Activated T-helper 1 cell treated with anti-CD3 and anti-CD28 coated beads, Interleukin-12 subunit alpha, Interleukin-12 subunit beta, Interleukin-2, Interleukin-4 antibody, amounts not matched to agents 30 ng/mL and 10 ng/mL and 1 ng/mL, durations not matched to agents 14 hours and 24 hours and 36 hours (primary cell): ENCODE measurements around the gene OR5K1. TPM values are rescaled to one million over a fixed set of nuclear protein-coding genes. Genes with fewer than 3 reads are reported as not detected.

Experiments used
- DNase-seq: peaks from one replicate; pipeline ENCODE4 v3.0.0; 2021; ENCODE audit warnings: low spot score
- H3K27ac Mint-ChIP-seq: one replicate; pipeline ENCODE4 v1.8.0; 2021; ENCODE audit warnings: mild to moderate bottlenecking, mixed read lengths
- H3K27me3 Mint-ChIP-seq: one replicate; pipeline ENCODE4 v1.8.0; 2022; ENCODE audit warnings: mild to moderate bottlenecking, moderate library complexity, mixed read lengths; ENCODE audit not compliant: insufficient read depth
- H3K36me3 Mint-ChIP-seq: one replicate; pipeline ENCODE4 v1.8.0; 2021; ENCODE audit warnings: low read depth, mixed read lengths
- H3K4me1 Mint-ChIP-seq: one replicate; pipeline ENCODE4 v1.8.0; 2021; ENCODE audit warnings: low read depth, mixed read lengths
- H3K4me3 Mint-ChIP-seq: one replicate; pipeline ENCODE4 v1.8.0; 2021; ENCODE audit warnings: mild to moderate bottlenecking, moderate library complexity, mixed read lengths
- H3K9me3 Mint-ChIP-seq: one replicate; pipeline ENCODE4 v1.8.0; 2021; ENCODE audit warnings: mixed read lengths
- intact Hi-C: fragments of 100-400 bp; cut with micrococcal nuclease; formaldehyde crosslinking; loops from one replicate; pipeline ENCODE4 v1.15.1; 2024
- total RNA-seq: library from RNA; stranded (reverse); gene quantifications from 2 replicates; pipeline ENCODE4 v1.2.3, GENCODE V29; 2022

Gene OR5K1
- total RNA-seq, 1 donor from 2014 or later, result not detected

DNA sequence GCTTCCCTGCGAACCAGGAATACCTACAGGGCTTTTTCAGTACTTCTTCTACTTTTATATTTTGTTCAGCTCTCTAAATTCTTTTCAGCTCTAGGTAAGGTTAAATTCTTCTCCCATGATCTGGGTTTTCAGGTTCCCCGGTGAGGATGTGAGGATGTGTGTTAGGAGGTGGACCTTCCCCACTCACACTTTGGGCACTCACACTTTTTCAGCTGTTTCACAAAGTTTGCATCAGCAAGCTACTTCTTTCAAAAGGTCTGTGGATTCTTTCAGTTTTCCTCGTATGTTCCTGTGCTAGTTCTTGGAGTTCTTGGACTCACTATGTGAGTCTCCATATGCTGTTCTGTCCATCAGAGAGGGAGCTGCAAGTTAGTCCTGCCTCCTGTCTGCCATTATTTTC is 20.6 kb downstream of the OR5K1 start:
- no peak overlapping the region for H3K27ac Mint-ChIP-seq
- H3K4me3 Mint-ChIP-seq, result no peak overlapping the region
- intact Hi-C loops, result no loop called here
- peaks cover 7% of the 10 kb centered on the region for H3K36me3 Mint-ChIP-seq
- peaks cover 44% of the 10 kb centered on the region for H3K9me3 Mint-ChIP-seq
- peaks cover 6% of the 10 kb centered on the region for H3K4me1 Mint-ChIP-seq
- DNase-seq, result no peak
- H3K27me3 Mint-ChIP-seq, result peaks cover 8% of the 10 kb centered on the region

DNA sequence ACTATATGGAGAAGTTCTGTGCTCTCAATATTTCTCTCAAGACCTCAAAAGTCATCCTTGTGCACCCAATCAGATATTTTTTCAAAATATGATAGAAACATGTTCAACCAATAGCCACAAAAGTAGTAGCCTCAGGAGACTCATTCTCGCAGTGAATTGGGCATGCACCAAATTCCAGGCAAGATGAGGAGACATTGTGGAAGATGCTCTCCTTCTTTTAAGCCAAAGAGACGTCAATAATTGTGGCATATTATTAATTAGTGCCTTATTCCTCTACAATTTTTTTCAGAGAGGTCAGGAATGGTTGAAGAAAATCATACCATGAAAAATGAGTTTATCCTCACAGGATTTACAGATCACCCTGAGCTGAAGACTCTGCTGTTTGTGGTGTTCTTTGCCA is 34.4 kb downstream of the OR5K1 start, which contains the start of gene OR5K2:
Gene OR5K2 (plus strand): TSS at position 301 of the 400 bp plus-strand sequence. CDS start 0 bp downstream, at position 301.
- DNase-seq, result no peak
- H3K27me3 Mint-ChIP-seq, result peaks cover 21% of the 10 kb centered on the region
- intact Hi-C loops, result no loop called here
- no peaks in the 10 kb centered on the region for H3K4me1 Mint-ChIP-seq
- peaks cover 4% of the 10 kb centered on the region for H3K9me3 Mint-ChIP-seq
- peaks cover 4% of the 10 kb centered on the region for H3K36me3 Mint-ChIP-seq
- no peak within 1 kb of the TSS for H3K4me3 Mint-ChIP-seq
- no peak within 1 kb of the TSS for H3K27ac Mint-ChIP-seq

- H3K4me3 Mint-ChIP-seq, result no peak overlapping the region
- peaks cover 4% of the 10 kb centered on the region for H3K9me3 Mint-ChIP-seq
- no peaks in the 10 kb centered on the region for H3K4me1 Mint-ChIP-seq
- intact Hi-C loops, result no loop called here
- H3K36me3 Mint-ChIP-seq, result peaks cover 13% of the 10 kb centered on the region
- DNase-seq, result no peak
- H3K27me3 Mint-ChIP-seq, result peaks cover 1% of the 10 kb centered on the region
- H3K27ac Mint-ChIP-seq, result no peak overlapping the region
These were observed 37.0 kb downstream of the OR5K1 start for GRCh38 chr3:98500019-98500418.

DNA sequence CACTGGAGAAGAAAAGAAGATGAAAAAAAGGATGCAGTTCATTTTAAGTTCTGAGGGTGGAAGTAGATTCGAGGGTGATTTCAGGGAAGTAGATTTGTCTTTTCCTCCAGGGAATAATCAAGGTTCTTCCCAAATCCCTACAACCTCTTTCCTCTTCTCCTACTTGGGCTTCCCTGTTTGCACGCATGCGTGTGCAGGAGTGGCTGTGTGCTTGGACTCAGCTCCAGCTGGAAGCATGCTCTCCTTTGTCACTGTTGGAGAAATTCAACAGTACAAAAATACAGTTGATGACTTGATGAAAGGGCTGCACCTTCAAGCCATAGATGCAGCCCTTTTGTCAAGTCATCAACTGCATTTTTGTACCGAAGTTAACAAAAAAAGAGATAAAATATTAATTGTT is 38.3 kb downstream of the OR5K1 start:
- no peaks in the 10 kb centered on the region for H3K27me3 Mint-ChIP-seq
- no peaks in the 10 kb centered on the region for H3K4me1 Mint-ChIP-seq
- H3K36me3 Mint-ChIP-seq, result peaks cover 16% of the 10 kb centered on the region
- peaks cover 4% of the 10 kb centered on the region for H3K9me3 Mint-ChIP-seq
- no peak overlapping the region for H3K27ac Mint-ChIP-seq
- DNase-seq, result no peak
- no peak overlapping the region for H3K4me3 Mint-ChIP-seq
- intact Hi-C loops, result no loop called here

- no peak for DNase-seq
- Mint-ChIP-seq H3K27ac (no peak overlapping the region), H3K4me3 (no peak overlapping the region), H3K27me3 (no peaks in the 10 kb centered on the region), H3K36me3 (peaks cover 22% of the 10 kb centered on the region), H3K9me3 (peaks cover 4% of the 10 kb centered on the region), H3K4me1 (no peaks in the 10 kb centered on the region)
- intact Hi-C loops, result no loop called here
These were observed 39.0 kb downstream of the OR5K1 start for GRCh38 chr3:98501863-98502576.

GRCh38 chr3:98504539-98504938 is 41.5 kb downstream of the OR5K1 start:
- H3K27ac Mint-ChIP-seq, result no peak overlapping the region
- no peaks in the 10 kb centered on the region for H3K27me3 Mint-ChIP-seq
- H3K9me3 Mint-ChIP-seq, result peaks cover 4% of the 10 kb centered on the region
- peaks cover 37% of the 10 kb centered on the region for H3K36me3 Mint-ChIP-seq
- no peak overlapping the region for H3K4me3 Mint-ChIP-seq
- DNase-seq, result no peak
- H3K4me1 Mint-ChIP-seq, result peaks cover 14% of the 10 kb centered on the region
- intact Hi-C loops, result no loop called here

DNA sequence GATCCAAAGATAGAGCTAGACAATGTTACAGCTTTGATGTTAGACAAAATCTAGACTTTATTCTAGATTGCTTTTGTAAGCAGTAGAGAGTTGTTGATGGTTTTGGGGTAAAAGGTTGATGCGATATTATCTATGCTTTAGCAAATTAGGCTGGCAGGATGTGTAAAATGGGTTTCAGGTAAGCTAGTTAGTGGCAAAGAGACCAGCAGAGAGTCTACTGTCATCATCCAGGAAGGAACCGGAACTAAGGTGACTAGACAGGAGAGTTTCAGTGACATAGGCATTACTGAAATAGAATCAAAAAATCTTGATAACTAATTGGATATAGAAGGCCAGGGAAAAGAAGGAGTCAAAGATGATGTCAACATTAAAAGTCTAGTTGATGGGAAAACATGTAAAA is 45.6 kb downstream of the OR5K1 start:
- intact Hi-C loops, result no loop called here
- no peak overlapping the region for H3K27ac Mint-ChIP-seq

DNA sequence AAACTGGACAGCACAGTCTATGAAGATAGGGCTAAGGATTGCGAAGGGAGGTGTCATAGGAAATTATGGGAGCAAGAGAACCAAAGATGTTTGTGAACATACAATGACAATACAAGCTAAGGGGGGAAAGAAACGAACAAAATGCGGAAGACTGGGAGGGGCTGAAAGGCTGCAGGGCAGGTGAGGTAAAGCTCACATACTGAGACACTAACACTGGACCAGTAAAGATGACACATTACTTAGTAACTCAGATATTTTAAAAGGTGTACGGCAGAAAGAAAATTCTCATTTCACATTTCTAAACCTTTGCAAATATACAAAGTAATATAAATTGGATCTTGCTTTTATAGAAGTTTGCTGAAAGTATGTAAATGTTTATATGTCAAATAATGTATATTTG is 49.6 kb downstream of the OR5K1 start:
- Mint-ChIP-seq H3K27ac (no peak overlapping the region), H3K36me3 (peaks cover 74% of the 10 kb centered on the region)

More for the DNA sequence above, 45.6 kb downstream of the OR5K1 start:
- DNase-seq, result no peak
- Mint-ChIP-seq H3K27me3 (no peaks in the 10 kb centered on the region), H3K4me1 (peaks cover 31% of the 10 kb centered on the region), H3K4me3 (no peak overlapping the region), H3K9me3 (no peaks in the 10 kb centered on the region), H3K36me3 (peaks cover 60% of the 10 kb centered on the region)

DNA sequence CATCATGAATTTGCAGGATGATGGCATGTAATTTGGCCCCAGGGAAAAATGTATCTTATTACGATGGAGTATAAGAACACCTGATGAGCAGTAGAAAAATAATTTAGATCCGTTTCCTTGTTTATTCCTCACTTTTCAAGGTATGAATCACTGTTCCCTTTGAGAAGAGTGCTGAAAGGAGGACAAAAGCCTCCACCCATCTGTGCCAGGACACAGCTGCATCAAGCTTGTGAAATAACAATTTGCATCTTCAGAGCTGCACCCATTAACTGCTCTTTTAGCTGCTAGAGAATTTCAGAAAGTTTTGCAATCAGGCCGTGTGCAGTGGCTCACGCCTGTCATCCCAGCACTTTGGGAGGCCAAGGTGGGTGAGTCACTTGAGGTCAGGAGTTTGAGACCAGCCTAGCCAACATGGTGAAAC is 50.1 kb downstream of the OR5K1 start:
- H3K36me3 Mint-ChIP-seq, result peaks cover 75% of the 10 kb centered on the region

More for the DNA sequence above, 49.6 kb downstream of the OR5K1 start:
- intact Hi-C loops, result no loop called here
- Mint-ChIP-seq H3K4me3 (no peak overlapping the region), H3K27me3 (no peaks in the 10 kb centered on the region), H3K4me1 (peaks cover 65% of the 10 kb centered on the region), H3K9me3 (no peaks in the 10 kb centered on the region)
- no peak for DNase-seq

DNA sequence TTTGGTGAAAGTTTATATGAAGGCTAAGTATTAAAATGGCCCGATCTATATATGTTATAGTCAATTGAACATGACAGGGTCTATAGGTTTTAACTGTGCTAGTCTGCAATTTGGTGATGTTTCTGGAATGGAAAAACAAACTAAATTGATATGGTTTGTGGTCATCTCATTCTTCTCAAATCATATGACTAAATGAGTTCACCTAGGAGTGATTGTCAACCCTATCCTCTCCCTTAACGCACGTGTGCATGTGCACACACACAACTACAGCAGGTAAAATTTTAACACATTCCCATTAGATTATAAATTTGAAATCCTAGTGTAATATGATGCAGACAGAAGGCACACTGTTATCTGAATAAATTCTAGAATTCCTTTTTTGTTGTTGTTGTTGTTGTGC is 50.7 kb downstream of the OR5K1 start:
- DNase-seq, result no peak
- Mint-ChIP-seq H3K27me3 (no peaks in the 10 kb centered on the region), H3K36me3 (peaks cover 75% of the 10 kb centered on the region), H3K9me3 (no peaks in the 10 kb centered on the region), H3K4me1 (peaks cover 68% of the 10 kb centered on the region), H3K4me3 (no peak overlapping the region), H3K27ac (peak overlapping the region; percentile 26)
- intact Hi-C loops, result loop anchor here (1.0 kb wide), 1 partner anchor 9 kb away; the partner anchor contains the start of gene CLDND1

More for the DNA sequence above, 50.1 kb downstream of the OR5K1 start:
- intact Hi-C loops, result loop anchor here (1.0 kb wide), 1 partner anchor 9 kb away; the partner anchor contains the start of gene CLDND1
- Mint-ChIP-seq H3K4me1 (peaks cover 68% of the 10 kb centered on the region), H3K27ac (no peak overlapping the region), H3K9me3 (no peaks in the 10 kb centered on the region), H3K4me3 (no peak overlapping the region), H3K27me3 (no peaks in the 10 kb centered on the region)
- no peak for DNase-seq

DNA sequence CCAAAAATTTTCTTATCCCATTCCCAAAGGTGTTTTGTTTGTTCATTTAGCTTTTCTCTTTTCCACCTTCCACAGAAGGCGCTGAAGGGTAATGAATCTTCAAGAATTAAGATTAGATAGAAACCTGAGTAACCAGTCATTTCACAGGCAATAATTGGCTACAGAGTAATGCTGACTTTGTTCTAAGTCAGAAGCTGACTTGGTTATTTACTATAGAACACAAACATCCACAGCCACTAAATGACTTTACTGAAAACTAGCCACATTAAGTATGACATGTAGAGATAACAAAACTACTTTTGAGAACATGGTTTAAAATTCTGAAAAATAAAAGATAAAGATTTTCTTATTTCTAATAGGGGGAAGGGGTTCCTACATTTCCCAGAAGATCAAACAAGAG is 51.9 kb downstream of the OR5K1 start:
- DNase-seq, result no peak
- Mint-ChIP-seq H3K4me3 (no peak overlapping the region), H3K27ac (peak overlapping the region; percentile 59), H3K36me3 (peaks cover 78% of the 10 kb centered on the region), H3K27me3 (no peaks in the 10 kb centered on the region), H3K4me1 (peaks cover 71% of the 10 kb centered on the region), H3K9me3 (no peaks in the 10 kb centered on the region)
- intact Hi-C loops, result no loop called here

GRCh38 chr3:98518816-98519215 is 55.8 kb downstream of the OR5K1 start:
- no peaks in the 10 kb centered on the region for H3K9me3 Mint-ChIP-seq
- no peaks in the 10 kb centered on the region for H3K27me3 Mint-ChIP-seq
- H3K36me3 Mint-ChIP-seq, result peaks cover 67% of the 10 kb centered on the region
- peak overlapping the region; percentile 97 for H3K4me3 Mint-ChIP-seq
- peak overlapping the region; percentile 64 for H3K27ac Mint-ChIP-seq
- no peak for DNase-seq
- intact Hi-C loops, result no loop called here
- peaks cover 81% of the 10 kb centered on the region for H3K4me1 Mint-ChIP-seq

DNA sequence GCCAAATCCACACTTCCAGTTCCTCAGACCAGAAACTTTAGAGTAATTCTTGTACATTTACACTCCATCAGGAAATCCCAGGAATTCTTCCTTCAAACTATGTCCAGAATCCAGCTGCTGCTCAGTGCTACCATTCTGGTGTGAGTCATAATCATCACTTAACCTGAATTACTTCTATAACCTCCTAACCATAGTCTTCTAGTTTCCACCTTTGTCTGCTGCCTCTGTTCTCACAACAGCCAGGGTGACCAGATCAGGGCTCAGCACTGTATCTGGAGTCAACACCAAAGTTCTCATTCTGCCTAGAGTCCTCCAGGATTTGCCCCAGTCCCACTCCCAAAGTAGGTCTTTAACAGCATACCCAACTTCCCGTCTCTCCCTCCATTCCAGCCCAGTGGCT is 56.4 kb downstream of the OR5K1 start:
- Mint-ChIP-seq H3K36me3 (peaks cover 66% of the 10 kb centered on the region), H3K27ac (peak overlapping the region; percentile 64), H3K9me3 (no peaks in the 10 kb centered on the region), H3K27me3 (no peaks in the 10 kb centered on the region), H3K4me3 (peak overlapping the region; percentile 97), H3K4me1 (peaks cover 83% of the 10 kb centered on the region)
- intact Hi-C loops, result no loop called here
- no peak for DNase-seq
